Measurements from ENCODE around the gene TBC1D22B.
"Not testable (repeated sequence)": the region's sequence is repeated elsewhere in the genome, so short reads cannot be mapped to it uniquely, and the experiment has no call there.

TBC1D22B gene

DNA sequence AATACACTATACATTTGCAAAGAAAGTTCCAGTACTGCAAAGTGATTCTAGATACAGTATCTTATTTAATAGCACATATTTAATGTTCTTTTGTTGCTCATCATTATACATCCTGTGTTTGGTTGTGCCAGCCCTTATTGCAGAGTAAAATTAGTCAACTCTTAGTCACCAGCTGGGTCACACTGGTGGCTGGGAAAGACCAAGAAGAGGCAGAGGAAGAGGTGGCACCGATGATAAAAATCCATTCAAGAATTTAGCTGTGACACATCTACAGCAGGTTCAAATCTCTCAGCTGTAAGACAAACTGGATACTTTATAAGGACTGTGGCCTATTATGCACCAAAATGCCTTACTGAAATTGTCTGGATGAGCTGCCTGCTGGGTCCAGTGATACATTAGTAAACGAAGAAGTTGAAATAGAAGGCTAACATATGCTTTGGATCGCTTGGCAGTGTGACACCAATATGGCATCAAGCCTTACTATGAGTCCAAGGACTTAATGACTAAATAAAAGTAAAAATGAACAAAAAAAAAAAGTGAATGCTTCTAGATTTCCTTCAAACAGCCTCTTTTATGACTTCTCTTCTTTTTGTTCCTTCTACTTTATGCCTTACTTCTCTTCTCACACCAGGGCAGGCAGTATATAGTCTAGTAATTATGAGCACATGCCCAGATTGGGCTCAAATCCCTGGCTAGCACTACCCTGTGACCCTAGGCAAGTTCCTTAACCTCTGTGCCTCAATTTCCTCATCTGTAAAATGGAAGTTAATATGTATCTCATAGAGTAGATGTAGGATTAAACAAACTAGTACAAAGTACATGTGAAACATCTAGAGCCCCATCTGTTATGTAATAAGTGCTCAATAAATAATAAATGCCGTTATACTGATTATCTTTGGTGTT is 66.8 kb downstream of the TBC1D22B start:
- DNase-seq, result no peak

DNA sequence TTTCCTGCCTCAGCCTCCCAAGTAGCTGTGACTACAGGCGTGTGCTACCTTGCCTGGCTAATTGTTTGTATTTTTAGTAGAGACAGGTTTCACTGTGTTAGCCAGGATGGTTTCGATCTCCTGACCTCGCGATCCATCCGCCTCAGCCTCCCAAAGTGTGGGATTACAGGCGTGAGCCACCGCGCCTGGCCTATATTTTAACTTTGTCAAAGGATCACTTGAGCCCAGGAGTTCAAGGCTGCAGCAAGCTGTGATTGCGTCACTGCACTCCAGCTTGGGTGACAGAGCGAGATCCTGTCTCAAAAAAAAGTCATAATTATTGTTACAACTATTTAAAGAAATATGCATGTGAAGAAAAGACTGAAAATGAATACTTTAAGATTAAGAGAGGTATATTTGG is 72.8 kb downstream of the TBC1D22B start:
- DNase-seq, result not testable (repeated sequence)

DNA sequence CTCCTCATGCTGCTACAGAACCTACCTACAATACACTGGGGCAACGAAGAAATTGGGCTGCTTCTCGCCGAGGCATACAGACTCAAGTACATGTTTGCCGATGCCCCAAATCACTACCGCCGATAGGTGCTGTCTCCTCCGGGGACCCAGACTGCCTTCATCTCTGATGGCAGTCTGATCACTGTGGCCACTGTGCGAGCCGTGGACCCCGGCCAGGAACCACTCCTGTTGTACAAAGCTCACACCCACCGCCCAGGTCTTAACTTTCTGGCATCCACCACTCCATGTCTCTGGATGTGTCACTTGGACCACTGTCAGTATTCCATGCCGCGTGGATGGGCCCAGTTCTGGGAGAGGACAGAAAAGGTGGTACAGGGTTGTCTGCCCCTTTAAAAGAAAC is 73.5 kb downstream of the TBC1D22B start:
- DNase-seq, result no peak

DNA sequence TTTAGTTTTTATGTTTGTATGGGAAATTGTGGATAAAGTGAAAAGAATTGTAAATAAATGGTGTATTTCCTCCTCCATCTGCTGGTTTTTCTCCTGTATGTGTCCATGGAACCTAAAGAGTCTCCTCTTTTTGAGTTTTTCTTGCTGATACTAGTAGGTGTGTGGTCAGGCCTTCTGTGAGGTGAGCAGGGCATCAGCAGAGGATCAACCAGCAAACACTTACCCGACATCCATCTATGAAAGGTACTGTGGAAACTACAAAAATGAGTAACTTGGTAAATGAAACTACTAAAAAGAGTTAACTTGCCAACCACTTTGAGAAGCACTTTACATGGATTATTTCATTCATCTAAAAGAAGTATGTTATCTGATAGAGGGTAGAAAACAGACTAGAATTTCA is 75.3 kb downstream of the TBC1D22B start:
- no peak for DNase-seq

DNA sequence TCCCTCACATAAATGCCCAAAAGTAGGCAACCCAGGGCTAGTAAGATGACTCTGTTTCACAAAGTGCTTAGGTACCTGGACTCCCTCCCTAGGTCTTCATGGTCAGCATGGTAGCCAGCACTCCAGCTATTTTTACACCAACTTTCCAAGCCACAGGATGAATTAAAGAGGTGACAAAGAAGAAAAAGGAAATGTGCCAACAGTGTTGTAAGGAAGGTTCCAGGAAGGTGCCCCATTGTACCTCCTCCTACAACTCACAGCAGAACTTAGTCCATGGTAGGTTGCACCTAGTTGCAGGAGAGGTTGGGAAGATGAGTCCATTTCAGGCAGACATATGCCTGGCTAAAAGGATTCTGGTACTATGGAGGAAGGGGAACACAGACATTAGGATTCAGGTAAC is 76.5 kb downstream of the TBC1D22B start:
- no peak for DNase-seq

DNA sequence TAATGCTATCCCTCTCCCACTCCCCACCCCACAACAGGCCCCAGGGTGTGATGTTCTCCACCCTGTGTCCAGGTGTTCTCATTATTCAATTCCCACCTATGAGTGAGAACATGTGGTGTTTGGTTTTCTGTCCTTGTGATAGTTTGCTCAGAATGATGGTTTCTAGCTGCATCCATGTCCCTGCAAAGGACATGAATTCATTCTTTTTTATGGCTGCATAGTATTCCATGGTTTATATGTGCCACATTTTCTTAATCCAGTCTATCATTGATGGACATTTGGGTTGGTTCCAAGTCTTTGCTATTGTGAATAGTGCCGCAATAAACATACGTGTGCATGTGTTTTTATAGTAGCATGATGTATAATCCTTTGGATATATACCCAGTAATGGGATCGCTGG is 80.7 kb downstream of the TBC1D22B start:
- not testable (repeated sequence) for DNase-seq

DNA sequence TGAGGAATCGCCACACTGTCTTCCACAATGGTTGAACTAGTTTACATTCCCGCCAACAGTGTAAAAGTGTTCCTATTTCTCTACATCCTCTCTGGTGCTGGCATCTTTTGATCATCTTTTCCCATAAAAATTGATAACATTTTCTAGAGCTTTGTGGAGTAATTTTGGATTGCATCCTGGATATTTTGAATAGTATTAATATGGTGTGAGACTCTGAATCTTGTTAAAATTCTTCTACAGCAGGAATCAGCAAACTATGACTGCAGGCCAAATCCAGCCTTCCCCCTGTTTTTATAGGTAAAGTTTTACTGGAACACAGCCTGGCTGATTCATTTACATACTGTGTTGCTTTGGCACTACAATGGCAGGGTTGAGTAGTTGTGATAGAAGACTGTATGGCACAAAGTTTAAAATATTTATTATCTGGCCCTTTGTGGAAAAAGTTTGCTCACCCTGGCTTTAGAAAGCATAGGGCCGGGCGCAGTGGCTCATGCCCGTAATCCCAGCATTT is 81.2 kb downstream of the TBC1D22B start:
- no peak for DNase-seq

DNA sequence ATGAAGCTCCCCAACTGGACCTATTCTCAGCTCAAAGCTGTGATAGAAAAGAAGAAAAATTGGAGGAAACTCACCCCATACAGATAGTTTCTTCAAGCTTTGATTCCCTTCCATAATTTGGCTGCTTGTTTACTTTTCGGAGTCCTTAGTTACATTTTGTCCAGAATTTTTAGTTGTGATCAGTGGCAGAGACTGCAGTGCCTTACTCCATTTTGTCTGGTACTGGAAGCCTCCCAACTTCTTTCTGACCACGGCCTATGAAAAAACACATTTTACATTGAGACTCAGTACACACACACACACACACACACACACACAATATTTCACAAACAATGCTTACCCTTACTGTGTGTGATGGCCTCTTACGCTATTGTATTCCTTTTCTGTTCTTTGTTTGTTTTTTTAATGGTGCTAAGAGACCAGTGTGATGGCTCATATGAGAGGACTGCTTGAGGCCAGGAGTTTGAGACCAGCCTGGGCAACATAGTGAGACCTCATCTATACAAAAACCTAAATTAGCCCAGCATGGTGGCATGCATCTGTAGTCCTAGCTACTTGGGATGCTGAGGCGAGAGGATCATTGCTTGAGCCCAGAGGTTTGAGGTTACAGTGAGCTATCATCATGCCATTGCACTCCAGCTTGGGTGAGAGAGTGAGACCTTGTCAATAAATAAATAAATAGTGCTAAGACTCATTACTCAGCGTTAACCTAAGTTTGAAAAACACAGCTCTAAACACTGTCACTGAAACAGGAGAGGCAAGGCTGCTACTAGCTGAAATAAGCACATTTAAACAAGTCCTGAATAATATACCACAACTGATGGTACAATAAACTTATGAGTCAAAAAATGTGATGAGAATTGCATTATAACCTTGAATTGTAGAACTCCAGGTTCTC is 82.4 kb downstream of the TBC1D22B start:
- DNase-seq, result no peak

DNA sequence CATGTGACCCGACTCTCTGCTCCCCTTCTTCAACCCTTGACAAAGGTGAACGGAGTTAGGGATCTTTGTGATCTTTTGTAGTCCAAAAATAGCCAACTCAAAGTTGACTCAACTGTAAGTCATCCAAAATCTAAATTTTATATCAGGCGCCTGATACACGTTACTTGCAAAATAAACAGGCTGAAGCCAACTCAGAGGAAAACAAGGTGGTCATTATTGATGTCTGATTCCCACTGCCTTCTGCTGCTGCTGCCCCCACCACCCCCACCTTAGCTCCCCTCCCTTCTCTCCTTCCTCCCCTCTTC is 83.0 kb downstream of the TBC1D22B start:
- no peak for DNase-seq

DNA sequence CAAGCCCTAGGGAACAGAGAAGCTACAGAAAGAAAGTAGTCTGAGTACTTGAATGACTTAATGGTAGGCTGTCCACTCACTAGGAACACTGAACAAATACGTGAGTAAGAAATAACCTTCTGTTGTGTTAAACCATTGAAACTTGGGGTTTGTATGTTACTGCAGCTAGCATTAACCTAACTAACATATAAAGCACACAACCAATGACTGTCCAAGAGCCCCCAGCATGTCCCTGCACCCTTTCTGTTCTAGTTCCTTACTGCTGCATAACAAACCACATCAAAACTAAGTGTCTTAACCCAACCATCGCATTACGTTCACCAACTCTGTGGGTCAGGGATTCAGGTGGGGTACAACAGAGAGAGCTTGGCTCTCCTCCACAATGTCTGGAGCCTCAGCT is 85.7 kb downstream of the TBC1D22B start:
- no peak for DNase-seq

DNA sequence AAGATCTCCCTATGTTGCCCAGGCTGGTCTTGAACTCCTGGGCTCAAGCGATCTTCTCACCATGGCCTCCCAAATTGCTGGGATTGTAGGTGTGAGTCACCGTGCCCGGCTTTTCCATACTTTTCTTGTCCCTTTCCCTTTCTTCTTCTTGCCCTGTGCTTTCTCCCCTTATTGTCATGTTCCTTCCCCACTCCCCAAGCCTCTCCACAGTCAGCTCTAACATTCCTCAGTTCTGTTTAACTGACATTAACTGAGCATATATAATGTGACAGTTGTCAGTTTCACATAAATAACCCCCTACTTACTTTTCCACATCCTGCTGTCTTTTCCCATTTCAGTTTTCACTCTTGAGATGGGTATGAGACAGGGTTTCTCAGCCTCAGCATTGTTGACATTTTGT is 86.7 kb downstream of the TBC1D22B start:
- DNase-seq, result no peak

DNA sequence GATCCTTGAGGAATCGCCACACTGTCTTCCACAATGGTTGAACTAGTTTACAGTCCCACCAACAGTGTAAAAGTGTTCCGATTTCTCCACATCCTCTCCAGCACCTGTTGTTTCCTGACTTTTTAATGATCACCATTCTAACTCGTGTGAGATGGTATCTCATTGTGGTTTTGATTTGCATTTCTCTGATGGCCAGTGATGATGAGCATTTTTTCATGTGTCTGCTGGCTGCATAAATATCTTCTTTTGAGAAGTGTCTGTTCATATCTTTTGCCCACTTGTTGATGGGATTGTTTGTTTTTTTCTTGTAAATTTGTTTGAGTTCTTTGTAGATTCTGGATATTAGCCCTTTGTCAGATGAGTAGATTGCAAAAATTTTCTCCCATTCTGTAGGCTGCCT is 88.2 kb downstream of the TBC1D22B start:
- DNase-seq, result not testable (repeated sequence)

DNA sequence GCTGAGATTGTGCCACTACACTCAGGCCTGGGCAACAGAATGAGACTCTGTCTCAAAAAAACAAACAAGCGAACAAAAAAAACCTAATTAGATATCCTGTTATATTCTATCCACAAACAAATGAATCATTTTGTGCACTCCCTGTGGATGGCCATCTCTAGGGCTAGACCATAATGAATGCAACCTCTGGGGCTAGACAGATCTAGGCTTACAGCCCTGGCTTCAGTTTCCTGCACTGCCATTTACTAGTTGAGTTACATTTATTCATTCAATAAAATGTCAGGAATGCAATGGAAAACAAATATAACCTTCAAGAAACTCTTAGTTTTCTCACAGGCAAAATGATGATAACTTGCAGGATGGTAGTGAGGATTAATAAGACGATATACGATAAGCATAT is 89.6 kb downstream of the TBC1D22B start:
- DNase-seq, result no peak

DNA sequence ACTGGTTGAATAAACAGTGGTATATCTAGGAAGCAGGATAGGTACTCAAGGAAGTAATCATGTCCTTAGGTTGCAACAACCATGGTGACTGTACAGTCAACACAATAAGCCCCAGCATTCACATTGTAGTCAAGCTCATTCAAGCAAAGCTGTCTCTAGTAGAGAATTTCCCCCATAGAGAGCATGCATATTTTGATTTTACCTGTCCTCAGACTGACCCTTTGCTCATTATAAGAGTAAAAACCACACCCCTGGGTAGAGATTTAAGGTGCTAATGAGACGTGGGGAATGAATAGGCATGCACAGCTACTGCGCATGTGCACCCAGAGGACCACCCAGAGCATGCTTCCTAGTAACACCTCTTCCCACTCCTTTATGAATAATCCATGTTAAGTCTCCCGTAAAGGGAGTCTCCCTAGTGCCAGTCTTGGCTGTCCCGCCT is 90.1 kb downstream of the TBC1D22B start:
- DNase-seq, result no peak

DNA sequence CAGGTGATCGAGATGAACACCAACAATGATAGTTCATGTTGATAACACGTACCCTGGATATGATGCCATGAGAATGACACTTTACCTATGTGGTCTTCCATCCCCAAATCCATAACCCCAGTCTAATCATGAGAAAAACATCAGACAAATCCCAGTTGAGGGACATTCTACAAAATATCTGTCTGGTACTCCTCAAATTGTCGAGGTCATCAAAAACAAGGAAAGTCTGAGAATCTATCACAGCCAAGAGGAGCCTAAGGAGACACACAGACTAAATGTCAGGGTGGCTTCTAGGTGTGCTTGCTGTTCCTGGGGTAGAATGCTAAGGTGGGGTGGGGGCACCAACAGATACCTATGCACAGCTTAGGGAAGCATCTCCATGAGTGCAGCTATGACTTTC is 93.5 kb downstream of the TBC1D22B start:
- DNase-seq, result no peak

DNA sequence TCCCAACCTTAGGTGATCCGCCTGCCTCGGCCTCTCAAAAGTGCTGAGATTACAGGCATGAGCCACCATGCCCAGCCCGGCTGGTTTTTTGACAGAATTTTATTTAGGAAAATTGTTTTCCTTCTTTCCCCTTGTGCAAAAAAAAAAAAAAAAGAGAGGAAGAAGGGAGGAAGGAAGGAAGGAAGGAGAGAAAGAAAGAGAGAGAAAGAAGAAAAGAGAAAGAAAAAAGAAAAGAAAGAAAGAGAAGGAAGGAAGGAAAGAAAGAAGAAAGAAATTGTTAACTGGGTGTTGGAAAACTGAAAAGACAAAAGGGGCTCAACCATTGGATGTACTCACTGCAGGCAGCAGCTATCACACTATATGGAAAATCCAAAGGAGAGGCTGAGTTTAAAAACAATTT is 94.8 kb downstream of the TBC1D22B start:
- DNase-seq, result no peak

DNA sequence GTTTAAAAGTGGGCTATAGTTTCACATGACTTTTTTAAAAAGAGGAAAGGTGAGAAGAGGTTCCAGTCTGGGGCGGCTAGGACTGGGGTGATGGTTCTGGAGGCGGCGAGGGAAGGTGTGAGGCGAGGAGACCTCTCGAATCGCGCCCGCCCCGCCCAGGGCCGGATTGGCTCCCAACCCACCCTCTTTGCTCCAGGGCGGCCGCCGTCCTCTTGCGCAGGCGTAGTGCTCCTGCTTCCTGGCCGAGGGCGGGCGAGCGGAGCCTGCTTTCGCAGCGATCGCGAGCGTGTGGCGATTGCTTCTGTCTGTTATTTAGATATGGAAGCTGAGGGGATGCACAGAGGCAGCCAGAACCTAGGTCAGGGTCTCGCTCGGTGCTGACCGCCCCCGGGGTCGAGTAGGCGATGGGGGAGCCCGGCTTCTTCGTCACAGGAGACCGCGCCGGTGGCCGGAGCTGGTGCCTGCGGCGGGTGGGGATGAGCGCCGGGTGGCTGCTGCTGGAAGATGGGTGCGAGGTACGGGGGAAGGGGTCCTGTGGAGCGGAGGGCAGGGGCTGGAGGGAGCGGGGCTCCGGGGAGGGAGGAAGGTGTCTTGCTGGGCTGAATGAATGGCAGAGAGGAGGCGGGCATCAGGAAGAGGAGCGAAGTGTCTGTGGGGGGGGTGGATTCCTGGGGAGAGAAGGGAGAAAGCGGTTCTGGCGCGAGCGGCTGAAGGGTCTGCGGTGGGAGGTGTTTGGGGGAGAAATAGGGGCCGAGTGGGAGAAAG is 96.4 kb downstream of the TBC1D22B start, which contains the start of gene RNF8:
TSS of gene RNF8 (plus strand) at position 223 of the 765 bp plus-strand sequence. CDS start at position 405, 182 bp downstream.
- peak; percentile 82 to 83 for DNase-seq

DNA sequence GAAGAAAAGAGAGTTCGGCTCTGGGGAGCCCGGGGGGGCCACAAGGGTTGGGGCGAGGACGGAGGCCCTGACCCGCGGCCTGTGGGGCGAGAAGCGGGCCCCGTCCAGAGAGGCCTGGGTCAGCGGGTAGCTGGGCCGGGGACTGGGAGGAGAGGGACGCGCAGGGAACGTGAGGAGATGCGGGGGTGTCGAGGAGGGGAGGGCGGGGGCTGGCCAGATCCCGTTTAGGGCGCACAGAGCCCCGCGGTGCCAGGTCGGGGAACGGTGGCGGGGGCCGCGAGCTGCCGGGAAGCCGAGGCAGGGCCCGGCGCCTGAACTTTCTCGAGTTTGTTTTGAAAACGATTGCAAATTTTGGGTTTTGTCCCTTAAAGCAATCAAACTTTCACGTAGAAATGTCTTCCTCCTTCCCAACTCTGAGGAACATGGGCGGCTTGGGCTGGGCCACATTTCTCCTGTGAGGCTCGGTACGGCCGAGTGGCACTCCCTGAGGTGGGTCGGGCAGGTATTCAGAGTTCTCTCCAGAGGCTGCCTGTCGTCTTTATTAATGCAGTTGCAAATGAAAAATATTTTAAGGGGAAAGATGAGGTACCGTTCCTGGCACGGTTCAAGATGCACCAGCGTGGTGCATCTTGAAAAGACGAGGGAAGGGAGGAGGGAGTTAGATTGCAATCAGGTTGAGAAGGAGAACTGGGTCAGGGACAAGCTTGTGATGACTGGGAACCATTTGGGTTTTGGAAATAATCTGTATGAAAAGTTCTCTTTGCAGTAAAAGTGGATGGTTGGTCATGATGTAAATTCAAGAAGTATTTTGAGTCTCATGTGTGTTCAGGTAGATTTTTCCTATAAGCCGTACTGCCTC is 97.2 kb downstream of the TBC1D22B start:
- peak in 1 of 2 experiments; percentile 23 for DNase-seq

DNA sequence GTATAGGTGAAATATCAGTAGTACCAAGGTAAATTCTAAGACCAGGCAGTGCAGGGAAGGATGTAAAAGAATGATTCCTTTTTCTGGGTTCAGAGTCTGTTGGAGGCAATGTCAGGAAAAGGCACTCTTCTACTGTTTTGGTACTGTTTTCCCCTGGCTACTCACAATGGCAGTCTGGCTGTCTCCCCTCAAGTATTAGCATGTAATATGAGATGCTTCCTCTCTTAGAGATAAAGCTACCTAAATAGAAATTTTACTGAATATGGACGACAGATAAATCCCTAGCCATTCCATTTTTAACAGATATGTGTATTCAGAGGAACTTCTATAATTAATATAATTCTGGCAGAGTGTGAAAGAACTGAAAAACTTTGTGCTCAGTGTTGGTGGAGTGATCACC is 99.7 kb downstream of the TBC1D22B start:
- DNase-seq, result no peak

DNA sequence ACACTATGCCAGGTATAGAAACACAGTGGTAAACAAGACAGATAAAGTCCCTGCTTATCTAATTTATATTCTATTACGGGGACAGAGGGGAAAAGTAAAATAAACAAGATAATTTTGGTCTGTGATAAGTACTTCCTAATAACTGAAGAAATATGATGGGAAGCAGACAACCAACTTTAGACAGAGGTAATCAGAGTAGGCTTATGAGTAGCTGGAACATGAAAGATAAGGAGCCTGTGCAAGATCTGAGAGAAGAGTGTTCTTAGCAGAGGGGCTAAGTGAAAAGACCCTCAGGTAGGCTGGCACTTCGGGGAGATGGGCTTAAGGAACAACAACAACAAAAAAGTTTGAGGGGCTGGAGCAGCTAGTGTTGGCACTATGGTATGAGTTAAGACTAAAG is 100.3 kb downstream of the TBC1D22B start:
- no peak for DNase-seq

DNA sequence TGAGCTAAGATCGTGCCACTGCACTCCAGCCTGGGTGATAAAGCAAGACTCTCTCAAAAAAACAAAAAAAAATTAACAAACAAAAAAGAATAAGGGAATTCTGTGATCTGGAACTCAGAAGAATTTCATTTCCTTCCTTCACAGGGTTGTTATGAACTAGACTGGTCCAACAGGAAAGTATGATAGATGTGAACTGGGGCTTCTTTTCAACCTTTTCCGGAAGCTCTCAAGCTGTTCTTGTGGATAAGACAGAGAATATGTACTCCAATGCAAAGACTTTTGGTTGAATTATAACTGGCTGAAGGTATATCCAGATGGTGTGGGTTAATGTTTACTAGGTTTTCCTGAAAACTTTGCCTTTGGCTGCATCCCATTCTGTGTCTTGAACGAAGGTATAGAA is 101.5 kb downstream of the TBC1D22B start:
- DNase-seq, result no peak
